ENCODE measurements around the gene PLOD3. TPM values are rescaled to one million over a fixed set of nuclear protein-coding genes. Genes with fewer than 3 reads are reported as not detected.

Gene PLOD3
- total and polyA plus RNA-seq, 10 donors: 20.4 to 72.5 (median 50.3) TPM

- intact Hi-C loops (cut with DNase I; ENCODE audit: low total_unique reads): no loop called here
- no peaks in the 10 kb centered on the region for H3K27me3 ChIP-seq (replicated peaks in 1 of 7)
- no peak for TF ChIP-seq POLR2AphosphoS5 (IDR thresholded peaks at IDR 0.05)
- TF ChIP-seq CTCF (IDR thresholded peaks at IDR 0.05 in 8 of 11, conservative IDR thresholded peaks at IDR 0.05 in 3 of 11): no peak
- no peak for TF ChIP-seq POLR2A (IDR thresholded peaks at IDR 0.05)
- peaks cover 0 to 76% (median 32%) of the 10 kb centered on the region in 6 donors for H3K36me3 ChIP-seq
- H3K4me1 ChIP-seq: peaks cover 25 to 95% (median 73%) of the 10 kb centered on the region in 6 donors
- peak overlapping the region in 7 of 8 donors; percentile 69 to 99 (median 91) for H3K27ac ChIP-seq
- WGBS, 5 donors: 80 to 87% (median 83%) methylated on average over 32 of the region's 32 CpGs
- no peak for DNase-seq
- no peaks in the 10 kb centered on the region for H3K9me3 ChIP-seq
- peak overlapping the region in 2 of 8 donors; percentile 23 to 43 for H3K4me3 ChIP-seq
These were observed 23.0 kb upstream of the PLOD3 start for GRCh38 chr7:101240226-101241014.

GRCh38 chr7:101239951-101240220 is 22.5 kb upstream of the PLOD3 start:
- Histone ChIP-seq H3K9me3 (no peaks in the 10 kb centered on the region), H3K4me3 (peak overlapping the region in 2 of 8 donors; percentile 23 to 43), H3K36me3 (peaks cover 0 to 80% (median 32%) of the 10 kb centered on the region in 6 donors), H3K4me1 (peaks cover 21 to 95% (median 69%) of the 10 kb centered on the region in 6 donors), H3K27ac (peak overlapping the region in 7 of 8 donors; percentile 69 to 99 (median 91)), H3K27me3 (replicated peaks in 1 of 7) (no peaks in the 10 kb centered on the region)
- DNase-seq: no peak
- 75 to 91% (median 82%) methylated on average over 9 of the region's 9 CpGs for WGBS, 5 donors
- TF ChIP-seq CTCF (IDR thresholded peaks at IDR 0.05 in 8 of 11, conservative IDR thresholded peaks at IDR 0.05 in 3 of 11) (no peak), POLR2A (IDR thresholded peaks at IDR 0.05) (no peak), POLR2AphosphoS5 (IDR thresholded peaks at IDR 0.05) (no peak)
- intact Hi-C loops (cut with DNase I; ENCODE audit: low total_unique reads): no loop called here

- H3K9me3 ChIP-seq: no peaks in the 10 kb centered on the region
- peaks cover 0 to 80% (median 32%) of the 10 kb centered on the region in 6 donors for H3K36me3 ChIP-seq
- peak overlapping the region; percentile 9 to 99 (median 88) for H3K27ac ChIP-seq
- intact Hi-C loops (cut with DNase I; ENCODE audit: low total_unique reads): no loop called here
- no peaks in the 10 kb centered on the region for H3K27me3 ChIP-seq (replicated peaks in 1 of 7)
- 46 to 60% (median 48%) methylated on average over 25 to 27 of the region's 27 CpGs for WGBS, 5 donors
- H3K4me1 ChIP-seq: peaks cover 21 to 95% (median 69%) of the 10 kb centered on the region in 6 donors
- TF ChIP-seq CTCF (IDR thresholded peaks at IDR 0.05 in 8 of 11, conservative IDR thresholded peaks at IDR 0.05 in 3 of 11) (no peak), POLR2A (IDR thresholded peaks at IDR 0.05) (no peak), POLR2AphosphoS5 (IDR thresholded peaks at IDR 0.05) (peak; percentile 69 to 80 (median 75))
- peak overlapping the region in 2 of 8 donors; percentile 23 to 43 for H3K4me3 ChIP-seq
- DNase-seq: peak; percentile 81
These were observed 22.0 kb upstream of the PLOD3 start for GRCh38 chr7:101239191-101239950.
